NCI-H1105 (cell line): ENCODE data around the gene CERS1.
"Not testable (repeated sequence)": the region's sequence is repeated elsewhere in the genome, so short reads cannot be mapped to it uniquely, and the experiment has no call there.

ENCODE experiments used
- DNase-seq: peaks from one replicate; lab custom pipeline; 2025; lab: John Stamatoyannopoulos, UW

The CERS1 gene

GRCh38 chr19:18919086-18919899 lies 23.3 kb upstream of the CERS1 start, which contains the start of the genes COPE and DDX49:
TSS of gene COPE (minus strand) at chr19:18919387. CDS start at chr19:18919348, 39 bp downstream.
TSS of gene DDX49 (plus strand) at chr19:18919715. CDS start at chr19:18919742, 27 bp downstream.
- DNase-seq = peak; percentile 99

DNA sequence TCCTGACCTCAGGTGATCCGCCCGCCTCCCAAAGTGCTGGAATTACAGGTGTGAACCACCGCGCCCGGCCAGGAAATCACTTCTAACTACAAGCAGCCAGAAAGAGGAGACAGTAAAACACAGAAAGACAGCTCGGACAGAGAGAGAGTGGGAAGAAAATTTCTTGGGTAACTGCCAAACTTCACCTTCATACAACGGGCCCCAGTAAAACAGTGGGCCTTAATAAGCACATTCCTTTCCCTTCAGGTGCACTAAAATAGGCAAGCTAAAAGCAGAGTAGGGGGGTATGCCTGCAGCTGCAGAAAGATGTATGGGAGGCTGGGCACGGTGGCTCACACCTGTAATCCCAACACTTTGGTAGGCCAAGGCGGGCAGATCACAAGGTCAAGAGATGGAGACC lies 21.6 kb upstream of the CERS1 start:
- DNase-seq = not testable (repeated sequence)

GRCh38 chr19:18915639-18916038 lies 19.7 kb upstream of the CERS1 start:
- no peak for DNase-seq

DNA sequence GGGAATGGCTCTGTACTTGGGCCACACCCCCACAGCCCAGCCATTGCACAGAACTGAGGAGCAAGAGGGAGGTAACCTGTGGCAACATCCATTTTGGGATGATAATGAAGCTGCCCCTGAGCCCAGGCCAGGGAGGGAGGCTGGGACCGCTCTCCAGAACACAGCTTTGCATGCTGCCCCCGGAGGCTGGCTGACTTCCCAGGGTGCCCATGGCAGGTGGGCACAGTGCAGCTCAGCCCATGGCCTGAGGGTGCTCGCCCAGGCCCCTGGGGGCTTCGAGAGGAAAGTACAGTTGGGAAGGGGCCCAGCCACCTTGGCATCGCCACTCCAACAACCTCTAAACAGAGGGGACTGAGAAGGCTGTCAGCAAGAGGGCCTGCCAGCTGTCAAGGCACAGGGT lies 17.5 kb upstream of the CERS1 start:
- no peak for DNase-seq

DNA sequence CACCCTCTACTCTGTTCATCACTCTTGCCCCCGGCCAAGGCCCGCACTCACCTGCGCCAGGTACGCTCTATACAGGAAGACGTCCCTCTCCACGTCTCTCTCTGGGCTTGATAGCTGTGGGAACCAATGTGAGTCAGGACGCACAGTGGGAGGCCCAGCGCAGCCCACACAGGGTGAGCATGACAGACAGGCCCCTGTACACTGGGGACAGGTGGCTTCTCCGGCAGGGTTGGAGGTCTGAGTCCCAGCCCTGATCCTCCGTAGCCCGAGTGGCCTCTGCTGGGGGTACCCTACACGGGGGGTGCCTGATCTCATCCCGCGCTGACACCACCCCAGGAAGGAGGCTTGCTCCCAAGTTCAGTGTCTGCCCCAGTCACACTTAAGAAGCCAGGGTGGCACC lies 17.0 kb upstream of the CERS1 start:
- DNase-seq = no peak

GRCh38 chr19:18910801-18911436 lies 15.0 kb upstream of the CERS1 start:
- no peak for DNase-seq

DNA sequence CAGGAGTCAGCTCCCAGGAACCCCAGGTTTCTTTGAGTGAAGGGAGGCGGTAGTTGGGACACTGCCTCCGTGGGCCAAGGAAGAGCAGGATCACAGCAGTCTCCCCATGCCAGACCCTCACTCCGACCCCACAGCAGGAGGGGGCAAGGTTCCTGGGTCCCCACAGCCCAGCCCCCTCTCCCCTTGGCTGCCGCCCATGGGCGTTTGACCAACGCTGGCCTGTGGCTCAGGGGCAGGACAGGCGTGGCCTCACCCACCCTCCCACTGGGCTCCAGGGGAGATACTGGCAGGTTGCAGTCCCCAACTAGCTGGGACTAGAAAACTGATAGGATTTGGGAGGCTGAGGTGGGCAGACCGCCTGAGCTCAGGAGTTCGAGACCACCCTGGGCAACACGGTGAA lies 14.1 kb upstream of the CERS1 start:
- DNase-seq = no peak

DNA sequence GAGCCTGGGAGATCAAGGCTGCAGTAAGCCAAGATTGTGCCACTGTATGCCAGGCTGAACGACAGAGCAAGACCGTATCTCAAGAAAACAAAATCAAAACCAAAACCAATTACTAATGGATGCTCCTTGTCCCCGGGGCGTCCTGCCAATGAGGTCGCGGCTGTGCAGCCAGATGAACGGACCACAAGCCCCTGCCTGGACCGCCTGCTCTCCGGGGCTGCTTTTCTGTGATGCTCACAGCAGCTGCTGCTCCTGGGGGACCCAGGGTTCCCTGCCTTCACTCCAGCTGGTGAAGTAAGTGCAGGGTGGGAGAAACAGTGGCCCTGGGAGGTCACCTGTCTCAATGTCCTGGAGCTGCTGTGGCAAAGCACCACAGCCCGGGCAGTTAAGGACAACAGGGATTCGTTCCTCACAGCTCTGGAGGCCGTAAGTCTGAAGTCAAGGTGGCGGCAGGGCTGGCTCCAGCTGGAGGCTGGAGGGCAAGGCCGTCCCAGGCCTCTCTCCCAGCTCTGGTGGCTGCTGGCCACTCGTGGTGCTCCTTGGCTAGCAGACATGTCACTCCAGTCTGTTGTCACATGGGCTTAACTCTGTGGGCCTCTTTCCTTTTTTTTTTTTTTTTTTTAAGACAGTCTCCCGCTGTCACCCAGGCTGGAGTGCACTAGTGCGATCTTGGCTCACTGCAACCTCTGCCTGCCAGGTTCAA lies 13.1 kb upstream of the CERS1 start:
- no peak for DNase-seq

DNA sequence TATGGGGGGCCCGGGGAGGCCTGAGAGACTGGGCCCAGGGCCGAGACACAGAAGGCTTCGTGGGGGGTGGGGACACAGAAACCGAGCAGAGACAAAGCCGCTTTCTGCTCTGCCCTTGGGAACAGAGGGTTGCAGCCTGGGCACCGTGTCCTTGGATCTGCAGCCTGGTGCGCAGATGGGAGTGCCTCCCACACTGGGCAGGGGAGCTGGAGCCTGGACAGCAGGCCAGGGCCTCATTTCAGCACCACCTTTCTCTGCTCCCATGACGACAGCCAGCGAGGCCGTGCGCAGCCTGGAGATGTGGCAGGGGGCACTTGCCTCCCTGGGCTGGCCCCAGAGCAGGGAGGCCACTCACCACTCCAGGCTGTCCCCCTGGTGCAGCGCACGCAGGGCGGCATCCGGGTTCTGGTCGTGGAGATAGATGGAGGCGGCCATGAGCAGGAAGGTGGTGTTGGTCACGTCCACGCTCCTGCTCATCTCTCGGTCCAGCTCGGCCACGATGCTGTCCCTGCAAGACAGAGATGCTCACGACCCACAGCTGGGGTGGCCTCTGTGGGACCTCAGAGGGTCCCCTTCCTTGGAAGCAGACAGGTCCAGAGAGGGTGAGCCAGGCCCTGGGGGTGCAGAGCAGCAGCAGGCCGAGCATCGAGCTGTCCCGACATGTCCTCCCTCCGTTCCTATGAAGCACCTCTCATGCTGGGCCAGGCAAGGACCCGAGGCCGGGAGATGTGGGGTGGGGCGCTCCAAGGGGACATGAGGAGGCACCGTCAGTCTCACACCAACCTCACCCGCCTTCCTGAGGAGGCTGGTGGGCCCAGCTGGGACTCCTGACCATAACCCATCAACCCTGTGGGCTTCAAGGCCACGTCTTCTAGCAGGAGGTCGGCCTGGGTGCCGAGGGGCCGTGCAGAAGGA lies 10.9 kb upstream of the CERS1 start:
- DNase-seq = no peak

GRCh38 chr19:18905513-18906236 lies 9.7 kb upstream of the CERS1 start:
- no peak for DNase-seq

DNA sequence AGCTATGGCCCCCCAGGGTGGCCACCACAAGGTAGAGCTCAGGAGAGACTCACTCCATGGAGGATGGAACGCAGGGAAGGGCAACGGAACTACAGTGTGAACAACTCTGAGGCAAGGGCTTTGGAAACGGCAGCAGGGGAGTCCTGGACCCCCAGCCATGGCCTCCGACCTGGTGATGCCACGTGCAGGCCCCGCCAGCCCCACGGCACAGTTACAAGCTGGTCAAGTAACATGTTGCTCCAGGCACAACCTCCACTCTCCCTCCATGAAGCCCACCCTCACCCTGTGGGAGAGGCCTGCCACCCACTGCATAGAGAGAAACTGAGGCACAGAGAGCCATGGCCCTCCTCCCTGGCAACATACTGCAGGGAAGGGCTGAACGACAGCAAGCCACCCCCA lies 9.1 kb upstream of the CERS1 start:
- DNase-seq = no peak

- DNase-seq = no peak
Measured at GRCh38 chr19:18904334-18905057, 8.5 kb upstream of the CERS1 start.

DNA sequence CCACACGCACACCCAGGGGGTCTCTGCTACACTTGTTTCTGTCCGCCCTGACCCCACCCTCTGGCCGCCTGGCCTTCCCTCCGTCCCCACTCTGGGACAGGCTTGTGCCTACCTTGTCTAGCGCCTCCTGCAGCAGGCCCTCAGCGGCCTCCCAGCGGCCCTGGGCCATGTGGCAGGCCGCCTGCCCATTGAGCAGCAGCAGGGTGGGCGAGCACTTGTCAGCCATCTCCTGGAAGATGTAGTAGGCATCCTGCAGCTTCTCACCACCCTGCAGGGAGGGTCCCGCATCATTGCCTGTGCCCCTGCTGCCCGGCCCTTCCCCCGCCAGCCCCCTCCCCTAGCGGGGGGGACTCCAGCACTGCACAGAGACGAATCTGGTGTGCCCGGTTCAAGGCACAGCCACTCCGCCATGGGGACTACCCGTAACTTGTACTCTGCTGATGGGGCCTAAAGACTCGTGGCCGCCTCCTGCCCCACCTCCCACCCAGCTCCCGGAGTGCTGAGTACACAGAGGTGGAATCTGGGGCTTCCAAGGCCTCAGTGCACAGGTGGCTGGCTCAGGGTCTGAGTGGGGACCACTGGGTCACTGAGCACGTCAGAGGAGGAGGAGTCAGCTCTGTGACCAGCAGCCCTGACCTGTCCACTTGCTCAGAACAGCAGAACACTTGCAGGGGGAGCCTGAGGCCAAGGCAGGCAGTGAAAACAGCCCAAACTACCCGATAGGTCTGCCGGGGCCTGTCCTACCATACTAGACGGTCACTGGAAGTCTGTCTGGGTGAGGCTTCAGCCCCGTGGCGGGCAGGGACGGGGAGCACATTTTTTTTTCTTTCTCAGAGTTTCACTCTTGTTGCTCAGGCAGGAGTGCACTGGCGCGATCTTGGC lies 7.4 kb upstream of the CERS1 start:
- DNase-seq = no peak

DNA sequence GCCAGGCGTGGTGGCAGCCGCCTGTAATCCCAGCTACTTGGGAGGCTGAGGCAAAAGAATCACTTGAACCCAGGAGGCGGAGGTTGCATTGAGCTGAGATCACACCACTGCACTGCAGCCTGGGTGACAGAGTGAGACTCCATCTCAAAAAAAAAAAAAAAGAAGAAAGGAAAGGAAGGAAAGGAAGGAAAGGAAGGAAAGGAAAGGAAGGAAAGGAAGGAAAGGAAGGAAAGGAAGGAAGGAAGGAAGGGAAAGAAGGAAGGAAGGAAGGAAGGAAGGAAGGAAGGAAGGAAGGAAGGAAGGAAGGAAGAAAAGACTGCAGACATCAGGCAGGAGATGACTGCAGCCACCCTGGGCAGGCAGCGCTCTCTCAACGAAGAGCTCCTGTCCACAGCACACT lies 6.6 kb upstream of the CERS1 start:
- DNase-seq = not testable (repeated sequence)

GRCh38 chr19:18901491-18901890 lies 5.5 kb upstream of the CERS1 start:
- DNase-seq = no peak

DNA sequence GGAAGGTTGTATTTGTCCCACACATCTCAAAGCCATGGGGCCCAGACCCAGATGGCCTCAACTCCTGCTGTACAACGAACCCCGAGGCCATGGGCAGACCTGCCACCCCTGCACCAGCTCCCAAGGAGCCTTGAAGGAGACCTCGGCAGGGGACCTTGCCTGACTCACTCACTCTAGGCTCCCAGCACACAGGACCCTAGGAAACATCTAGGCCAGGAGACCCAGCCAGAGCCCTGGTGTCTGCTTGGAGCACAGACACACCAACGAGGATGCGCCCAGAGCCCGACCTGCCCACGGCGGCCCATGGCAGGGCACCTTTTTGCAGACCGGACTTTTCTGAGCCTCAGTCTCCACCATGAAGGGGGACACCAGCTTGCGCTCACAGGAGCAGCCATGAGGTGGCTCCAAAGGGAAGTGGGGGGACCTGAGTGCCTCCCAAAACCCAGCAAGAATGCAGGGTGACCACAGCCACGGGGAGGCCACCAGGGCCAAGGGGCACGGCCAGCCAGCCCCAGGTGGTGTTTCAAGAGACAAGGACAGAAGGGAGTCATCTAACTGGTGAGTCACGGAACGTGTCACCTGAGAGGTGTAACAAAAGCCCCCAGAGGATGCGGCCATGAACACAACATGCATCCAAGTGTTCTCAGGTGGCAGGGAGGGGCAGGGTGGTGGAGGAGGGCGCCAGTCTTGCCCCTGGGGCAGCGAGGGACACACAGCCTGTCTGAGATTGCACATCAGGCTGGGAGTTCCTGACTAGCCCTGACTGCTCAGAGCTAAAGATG lies 4.9 kb upstream of the CERS1 start:
- no peak for DNase-seq

GRCh38 chr19:18899624-18900560 lies 3.9 kb upstream of the CERS1 start:
- DNase-seq = no peak
